Caco-2 (cell line): ENCODE measurements around the gene HOXA11. TPM values are rescaled to one million over a fixed set of nuclear protein-coding genes. Genes with fewer than 3 reads are reported as not detected.

ENCODE experiments used
- BruUV-seq: library from RNA; stranded (reverse); fragments of 400-500 nt; replicated peaks from 2 replicates; lab custom pipeline; 2021; lab: Mats Ljungman, UMichigan
- CTCF ChIA-PET: fragments of 300-600 bp; sonication (Branson Sonifier 250); formaldehyde crosslinking; loops from one replicate; lab custom pipeline; 2022; ENCODE audit warnings: antibody characterized with exemption; lab: Charles Lee
- POLR2A ChIA-PET: fragments of 300-600 bp; sonication (Branson Sonifier 250); formaldehyde crosslinking; loops from one replicate; lab custom pipeline; 2022; ENCODE audit warnings: antibody characterized with exemption; lab: Charles Lee
- DNase-seq, 2 experiments: peaks; one replicate each; pipeline versions ENCODE4 v3.0.0 to v3.0.0-alpha.2; 2020 to 2022
- H3K27me3 ChIP-seq: replicated peaks from 2 replicates; pipeline ENCODE4 v1.6.0; 2011; ENCODE audit warnings: low read length; ENCODE audit not compliant: control insufficient read depth, insufficient read depth
- H3K36me3 ChIP-seq: 2 replicates; pipeline ENCODE4 v1.5.1; 2011; ENCODE audit warnings: low read length; ENCODE audit not compliant: control insufficient read depth, insufficient read depth
- H3K4me1 ChIP-seq: fragments of 250-450 bp; sonication (Bioruptor Pico); 2 replicates; pipeline ENCODE4 v1.5.1; 2020; ENCODE audit warnings: mild to moderate bottlenecking
- H3K4me3 ChIP-seq: 2 replicates; pipeline ENCODE4 v1.5.1; 2011; ENCODE audit warnings: low read depth, mild to moderate bottlenecking, control low read depth, low read length
- H3K9me3 ChIP-seq: fragments of 250-450 bp; sonication (Bioruptor Pico); 2 replicates; pipeline ENCODE4 v1.5.1; 2020; ENCODE audit warnings: mild to moderate bottlenecking, moderate library complexity
- H3K27ac Mint-ChIP-seq: one replicate; pipeline ENCODE4 v1.8.0; 2022; ENCODE audit warnings: mixed read lengths; ENCODE audit not compliant: unreplicated experiment
- H3K27me3 Mint-ChIP-seq: one replicate; pipeline ENCODE4 v1.8.0; 2022; ENCODE audit warnings: mixed read lengths; ENCODE audit not compliant: insufficient read depth, unreplicated experiment
- H3K36me3 Mint-ChIP-seq: one replicate; pipeline ENCODE4 v1.8.0; 2022; ENCODE audit warnings: mild to moderate bottlenecking, mixed read lengths; ENCODE audit not compliant: insufficient read depth, unreplicated experiment
- H3K4me1 Mint-ChIP-seq: one replicate; pipeline ENCODE4 v1.8.0; 2022; ENCODE audit warnings: low read depth, mixed read lengths; ENCODE audit not compliant: unreplicated experiment
- H3K4me3 Mint-ChIP-seq: one replicate; pipeline ENCODE4 v1.8.0; 2022; ENCODE audit warnings: mild to moderate bottlenecking, moderate library complexity, mixed read lengths; ENCODE audit not compliant: unreplicated experiment
- H3K9me3 Mint-ChIP-seq: one replicate; pipeline ENCODE4 v1.8.0; 2022; ENCODE audit warnings: mixed read lengths; ENCODE audit not compliant: unreplicated experiment
- CTCF ChIP-seq, 2 experiments: fragments of 200-600 bp in 1 of 2; IDR thresholded peaks; 1 replicate in 1 of 2; 2 replicates in 1 of 2; pipeline versions ENCODE4 v1.5.1 to v1.8.0; 2011 to 2022; ENCODE audit warnings: antibody characterized with exemption in 1 of 2, control low read depth in 1 of 2, inconsistent platforms in 1 of 2, low read depth in 1 of 2, low read length in 1 of 2, mild to moderate bottlenecking in 1 of 2, moderate library complexity in 1 of 2; ENCODE audit not compliant: insufficient read depth in 1 of 2, severe bottlenecking in 1 of 2, unreplicated experiment in 1 of 2
- intact Hi-C: fragments of 100-400 bp; cut with micrococcal nuclease; formaldehyde crosslinking; loops from one replicate; pipeline ENCODE4 v1.10.0; 2022; ENCODE audit not compliant: unreplicated experiment
- total RNA-seq: library from RNA; stranded (reverse); gene quantifications from 2 replicates; pipeline ENCODE4 v1.2.3, GENCODE V29; 2022

The HOXA11 gene
- total RNA-seq, 1 experiment from 2014 or later, result 0.73 TPM

- Histone ChIP-seq H3K36me3 (no peaks in the 10 kb centered on the region), H3K4me1 (peaks cover 8% of the 10 kb centered on the region), H3K9me3 (no peaks in the 10 kb centered on the region), H3K27me3 (peaks cover 2% of the 10 kb centered on the region), H3K4me3 (no peak overlapping the region)
- no peak overlapping the region for H3K27ac Mint-ChIP-seq
- intact Hi-C loops, result no loop called here
- no peaks in the 10 kb centered on the region for H3K9me3 Mint-ChIP-seq
- peak in 1 of 2 experiments; percentile 26 for DNase-seq
- TF ChIP-seq CTCF (IDR thresholded peaks at IDR 0.05; ENCODE audit: insufficient read depth in 1 of 2, low read depth in 1 of 2, low read length in 1 of 2, severe bottlenecking in 1 of 2, unreplicated experiment in 1 of 2), result no peak
- H3K36me3 Mint-ChIP-seq, result peaks cover 10% of the 10 kb centered on the region
- no peak overlapping the region for H3K4me3 Mint-ChIP-seq
- ChIA-PET CTCF (interaction anchor here (0.8 kb wide), 1 partner anchor 10 kb away, joined by 3 read pairs; no protein-coding TSS in a partner anchor), POLR2A (no interaction called here)
- H3K4me1 Mint-ChIP-seq, result peaks cover 11% of the 10 kb centered on the region
- no peaks in the 10 kb centered on the region for H3K27me3 Mint-ChIP-seq
- BruUV-seq, result no TSS peak
Observed at GRCh38 chr7:27175626-27176523, 9.2 kb downstream of the HOXA11 start.

GRCh38 chr7:27174874-27175625, 10.0 kb downstream of the HOXA11 start:
- Mint-ChIP-seq H3K27me3 (no peaks in the 10 kb centered on the region), H3K4me3 (peak overlapping the region; percentile 74), H3K4me1 (peaks cover 11% of the 10 kb centered on the region), H3K27ac (no peak overlapping the region), H3K36me3 (peaks cover 10% of the 10 kb centered on the region), H3K9me3 (no peaks in the 10 kb centered on the region)
- CTCF ChIA-PET, result no interaction called here
- Histone ChIP-seq H3K4me3 (no peak overlapping the region), H3K9me3 (no peaks in the 10 kb centered on the region), H3K4me1 (peaks cover 12% of the 10 kb centered on the region), H3K36me3 (no peaks in the 10 kb centered on the region), H3K27me3 (peaks cover 2% of the 10 kb centered on the region)
- intact Hi-C loops, result no loop called here
- no peak for TF ChIP-seq CTCF (IDR thresholded peaks at IDR 0.05; ENCODE audit: insufficient read depth in 1 of 2, low read depth in 1 of 2, low read length in 1 of 2, severe bottlenecking in 1 of 2, unreplicated experiment in 1 of 2)
- POLR2A ChIA-PET, result no interaction called here
- BruUV-seq, result no TSS peak
- DNase-seq, result peak in 1 of 2 experiments; percentile 29
